Keratinocyte (primary cell): Measurements from ENCODE around the gene INPP5K.

Experiments used
- CTCF ChIP-seq, 3 experiments: IDR thresholded peaks in 1 of 3; conservative IDR thresholded peaks in 1 of 3; optimal IDR thresholded peaks in 1 of 3; 2 replicates in 2 of 3; 3 replicates in 1 of 3; pipeline versions ENCODE3 to v1.5.1; 2011; ENCODE audit warnings: low read length in 3 of 3, mild to moderate bottlenecking in 3 of 3, moderate library complexity in 2 of 3, control low read depth in 1 of 3, inconsistent platforms in 1 of 3; ENCODE audit not compliant: insufficient read depth in 2 of 3; ENCODE audit errors: extremely low read depth in 1 of 3
- EZH2 ChIP-seq: IDR thresholded peaks from one replicate; pipeline ENCODE4 v1.6.1; 2012; ENCODE audit warnings: inconsistent platforms, mild to moderate bottlenecking, low read length, moderate library complexity

DNA sequence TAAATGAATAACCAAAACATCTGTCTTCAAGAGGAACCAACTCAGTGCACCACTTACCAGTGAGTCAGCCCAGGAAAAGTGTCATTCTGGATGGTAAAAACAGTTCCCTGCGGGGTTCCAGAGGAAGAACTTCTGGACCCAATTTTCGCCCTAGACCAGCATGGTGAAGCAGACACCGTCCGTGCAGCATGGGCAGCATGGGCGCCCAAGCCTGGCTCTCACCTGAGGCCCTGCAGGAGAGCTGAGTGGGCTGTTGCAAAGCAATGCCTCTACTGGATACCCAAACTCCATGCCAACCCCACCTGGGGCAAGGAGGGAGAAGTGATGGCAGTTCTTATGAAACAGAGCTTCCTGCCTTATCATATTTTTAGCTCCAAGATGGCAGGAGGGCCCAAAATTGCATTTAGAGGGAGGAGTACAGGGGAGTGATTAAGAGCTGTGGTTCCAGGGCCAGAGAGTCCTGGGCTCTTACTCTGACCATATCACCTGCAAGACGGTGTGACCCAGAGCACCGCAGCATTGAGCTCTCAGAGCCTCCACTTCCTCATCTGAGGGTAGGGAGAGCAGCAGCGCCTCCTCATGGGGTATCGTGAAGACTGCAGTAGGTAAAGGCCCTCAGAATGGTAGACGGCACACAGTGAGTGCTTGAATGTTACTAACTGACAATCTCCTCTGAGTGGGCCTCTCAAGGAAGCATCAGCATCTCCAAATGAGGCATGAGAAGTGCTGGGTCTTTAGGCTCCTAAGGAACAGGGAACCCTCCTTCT is 16.6 kb upstream of the INPP5K start:
- TF ChIP-seq CTCF (optimal IDR thresholded peaks at IDR 0.05 in 1 of 3, IDR thresholded peaks at IDR 0.05 in 1 of 3, conservative IDR thresholded peaks at IDR 0.05 in 1 of 3; ENCODE audit: extremely low read depth in 1 of 3, insufficient read depth in 2 of 3, low read length in 3 of 3) (peak in 2 of 3 experiments; percentile 27 to 43), EZH2 (no peak)
